Dermis lymphatic vessel endothelial cell (primary cell): ENCODE results near the gene ATP6V1G3. TPM values are rescaled to one million over a fixed set of nuclear protein-coding genes. Genes with fewer than 3 reads are reported as not detected.

Source experiments
- total RNA-seq: library from RNA; depleted of rRNA; stranded (reverse); fragments of >200 nt; gene quantifications from 2 replicates; pipeline ENCODE4 v1.2.1, GENCODE V29; 2014

Gene ATP6V1G3, protein sequence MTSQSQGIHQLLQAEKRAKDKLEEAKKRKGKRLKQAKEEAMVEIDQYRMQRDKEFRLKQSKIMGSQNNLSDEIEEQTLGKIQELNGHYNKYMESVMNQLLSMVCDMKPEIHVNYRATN
- total RNA-seq = 0.22 TPM in 1 of 2 replicates, not detected in the other

DNA sequence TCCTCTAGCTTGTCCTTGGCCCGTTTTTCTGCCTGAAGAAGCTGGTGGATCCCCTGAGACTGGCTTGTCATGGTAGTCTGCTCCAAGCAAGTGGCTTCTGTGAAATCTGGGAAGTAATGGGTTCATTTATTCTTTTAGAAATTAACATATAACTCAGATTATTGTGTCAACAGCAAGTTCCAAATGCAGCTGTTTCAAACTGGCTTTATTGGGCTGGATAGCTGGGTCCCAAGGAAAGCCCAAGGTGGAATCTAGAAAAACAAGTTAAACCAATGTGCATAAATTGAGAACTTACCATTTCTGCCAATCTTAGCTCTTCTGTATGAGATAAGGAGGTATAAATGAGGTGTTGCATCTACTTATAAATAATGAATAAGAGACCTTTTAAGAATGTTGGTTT is at the start of gene ATP6V1G3:
Gene ATP6V1G3 (minus strand): TSS at position 101 of the 400 bp plus-strand sequence. CDS start 30 bp downstream, at position 71.

Other genes with a start within 250 kb of the ATP6V1G3 start
- not detected in 2 replicates for gene PTPRC, start 98.4 kb upstream of the ATP6V1G3 start, total RNA-seq